Prostate gland (tissue), 2 donors: ENCODE measurements around the gene ZNF385B. TPM values are rescaled to one million over a fixed set of nuclear protein-coding genes. Genes with fewer than 3 reads are reported as not detected.

Experiments used
- DNase-seq: peaks from one replicate; pipeline ENCODE4 v3.0.0-alpha.2; 2019; ENCODE audit warnings: low spot score
- H3K27ac ChIP-seq, 2 donors: fragments of 200-600 bp; sonication (generic); 2 replicates each; pipeline ENCODE4 v1.5.1; 2017 to 2019
- H3K27me3 ChIP-seq: fragments of 200-600 bp; sonication (generic); replicated peaks from 2 replicates; pipeline ENCODE4 v1.5.1; 2019; ENCODE audit not compliant: insufficient read depth
- H3K36me3 ChIP-seq, 2 donors: fragments of 200-600 bp; sonication (generic); 1 replicate in 1 of 2; 2 replicates in 1 of 2; pipeline versions ENCODE4 v1.5.1 to v1.8.1; 2017 to 2019
- H3K4me1 ChIP-seq: fragments of 200-600 bp; sonication (generic); replicated peaks from 2 replicates; pipeline ENCODE4 v1.5.1; 2019
- H3K4me3 ChIP-seq, 2 donors: fragments of 200-600 bp; sonication (generic); 2 replicates each; pipeline ENCODE4 v1.5.1; 2017 to 2019
- H3K9me3 ChIP-seq: fragments of 200-600 bp; sonication (generic); 2 replicates; pipeline ENCODE4 v1.5.1; 2017
- CTCF ChIP-seq, 4 experiments: fragments of 200-600 bp in 2 of 4; fragments of 450-650 bp in 2 of 4; sonication (generic) in 2 of 4; IDR thresholded peaks; 1 replicate in 3 of 4; 2 replicates in 1 of 4; pipeline ENCODE4 v1.5.1; 2016 to 2019; ENCODE audit warnings: antibody characterized with exemption in 4 of 4, mild to moderate bottlenecking in 2 of 4, moderate library complexity in 2 of 4
- POLR2A ChIP-seq: fragments of 450-650 bp; IDR thresholded peaks from one replicate; pipeline ENCODE4 v1.6.1; 2016; ENCODE audit warnings: antibody characterized with exemption, mild to moderate bottlenecking
- POLR2AphosphoS5 ChIP-seq: sonication (generic); formaldehyde crosslinking; IDR thresholded peaks from one replicate; pipeline ENCODE4 v1.6.1; 2017; ENCODE audit warnings: antibody characterized with exemption
- WGBS: methylation state at CpG from one replicate; pipeline ENCODE4 v1.1.5; 2018; 5-methylcytosine and 5-hydroxymethylcytosine counted together
- intact Hi-C: fragments of 100-400 bp; cut with DNase I; formaldehyde crosslinking; loops from one replicate; pipeline ENCODE4 v1.14.2; 2022
- total RNA-seq, 2 donors: library from RNA; depleted of rRNA; stranded (reverse); fragments of >200 nt; gene quantifications; one replicate each; pipeline ENCODE4 v1.1.0, GENCODE V29; 2016

ZNF385B gene
- total RNA-seq, 2 donors from 2014 or later = 4.9 to 35.7 TPM

GRCh38 chr2:179729966-179730365 is 131.4 kb downstream of the ZNF385B start:
- no peaks in the 10 kb centered on the region for H3K27me3 ChIP-seq
- no peaks in the 10 kb centered on the region for H3K9me3 ChIP-seq
- H3K4me1 ChIP-seq = no peaks in the 10 kb centered on the region
- no peak for DNase-seq
- intact Hi-C loops = no loop called here
- 66% methylated on average over 1 of the region's 1 CpG for WGBS
- no peak overlapping the region for H3K4me3 ChIP-seq
- H3K36me3 ChIP-seq = no peaks in the 10 kb centered on the region
- no peak overlapping the region for H3K27ac ChIP-seq
- TF ChIP-seq CTCF (IDR thresholded peaks at IDR 0.05) = no peak
- TF ChIP-seq POLR2AphosphoS5 = no peak

- WGBS = 96% methylated on average over 5 of the region's 5 CpGs
- Histone ChIP-seq H3K4me1 (no peaks in the 10 kb centered on the region), H3K36me3 (no peaks in the 10 kb centered on the region), H3K27me3 (no peaks in the 10 kb centered on the region), H3K27ac (no peak overlapping the region), H3K9me3 (no peaks in the 10 kb centered on the region), H3K4me3 (no peak overlapping the region)
- TF ChIP-seq CTCF (IDR thresholded peaks at IDR 0.05) = no peak
- no peak for TF ChIP-seq POLR2A
- TF ChIP-seq POLR2AphosphoS5 = no peak
- no peak for DNase-seq
- intact Hi-C loops = no loop called here
Measured at GRCh38 chr2:179726461-179727180, 134.8 kb downstream of the ZNF385B start.

GRCh38 chr2:179724403-179724802 is 137.0 kb downstream of the ZNF385B start:
- no peak overlapping the region for H3K4me3 ChIP-seq

GRCh38 chr2:179720173-179720772 is 141.1 kb downstream of the ZNF385B start:
- intact Hi-C loops = no loop called here
- no peaks in the 10 kb centered on the region for H3K9me3 ChIP-seq
- no peaks in the 10 kb centered on the region for H3K27me3 ChIP-seq
- no peak overlapping the region for H3K27ac ChIP-seq
- no peak for DNase-seq
- H3K4me1 ChIP-seq = no peaks in the 10 kb centered on the region
- TF ChIP-seq CTCF (IDR thresholded peaks at IDR 0.05) (no peak), POLR2A (no peak), POLR2AphosphoS5 (no peak)
- no peaks in the 10 kb centered on the region for H3K36me3 ChIP-seq
- H3K4me3 ChIP-seq = no peak overlapping the region

More at GRCh38 chr2:179724403-179724802, 137.0 kb downstream of the ZNF385B start:
- Histone ChIP-seq H3K27ac (no peak overlapping the region), H3K4me1 (no peaks in the 10 kb centered on the region), H3K36me3 (no peaks in the 10 kb centered on the region), H3K27me3 (no peaks in the 10 kb centered on the region), H3K9me3 (no peaks in the 10 kb centered on the region)
- intact Hi-C loops = no loop called here
- TF ChIP-seq POLR2AphosphoS5 = no peak
- DNase-seq = no peak

- intact Hi-C loops = no loop called here
- Histone ChIP-seq H3K27me3 (no peaks in the 10 kb centered on the region), H3K4me3 (no peak overlapping the region), H3K4me1 (no peaks in the 10 kb centered on the region), H3K36me3 (no peaks in the 10 kb centered on the region), H3K27ac (no peak overlapping the region), H3K9me3 (no peaks in the 10 kb centered on the region)
- 85% methylated on average over 1 of the region's 1 CpG for WGBS
- DNase-seq = no peak
- TF ChIP-seq POLR2A (no peak), CTCF (IDR thresholded peaks at IDR 0.05) (no peak), POLR2AphosphoS5 (no peak)
Measured at GRCh38 chr2:179715871-179716270, 145.5 kb downstream of the ZNF385B start.
